C1 segment of cervical spinal cord (tissue), 14 donors: ENCODE data around the gene MRTFA.
A peak's percentile ranks its signal among the peaks of the same experiment; 100 is the strongest.
"Not testable (repeated sequence)": the region's sequence is repeated elsewhere in the genome, so short reads cannot be mapped to it uniquely, and the experiment has no call there.

ENCODE experiments used
- DNase-seq, 14 donors: peaks; one replicate each; lab custom pipeline; 2025; lab: John Stamatoyannopoulos, UW

MRTFA gene

GRCh38 chr22:40524392-40525249, 111.9 kb downstream of the MRTFA start:
- DNase-seq = no peak

GRCh38 chr22:40522141-40522540, 114.4 kb downstream of the MRTFA start:
- no peak for DNase-seq

GRCh38 chr22:40521046-40521445, 115.5 kb downstream of the MRTFA start:
- no peak for DNase-seq

GRCh38 chr22:40520562-40520961, 116.0 kb downstream of the MRTFA start:
- DNase-seq = no peak

GRCh38 chr22:40519948-40520331, 116.6 kb downstream of the MRTFA start:
- no peak for DNase-seq

- no peak for DNase-seq
These were observed 117.1 kb downstream of the MRTFA start for GRCh38 chr22:40519284-40519947.

GRCh38 chr22:40518840-40519239, 117.7 kb downstream of the MRTFA start:
- DNase-seq = no peak

GRCh38 chr22:40517631-40518030, 118.9 kb downstream of the MRTFA start:
- DNase-seq = no peak

- no peak for DNase-seq
These were observed 120.1 kb downstream of the MRTFA start for GRCh38 chr22:40516416-40516815.

- no peak for DNase-seq
These were observed 123.9 kb downstream of the MRTFA start for GRCh38 chr22:40512426-40513136.

- DNase-seq = peak in 1 of 14 donors; percentile 43
These were observed 124.9 kb downstream of the MRTFA start for GRCh38 chr22:40511604-40512003.

- DNase-seq = no peak
These were observed 125.7 kb downstream of the MRTFA start for GRCh38 chr22:40510631-40511364.

GRCh38 chr22:40509401-40510134, 127.0 kb downstream of the MRTFA start:
- DNase-seq = peak in 5 of 14 donors; percentile 1 to 14 (median 5)

- not testable (repeated sequence) for DNase-seq
These were observed 128.5 kb downstream of the MRTFA start for GRCh38 chr22:40508046-40508445.

GRCh38 chr22:40507491-40507890, 129.0 kb downstream of the MRTFA start:
- DNase-seq = no peak

- DNase-seq = no peak
These were observed 129.8 kb downstream of the MRTFA start for GRCh38 chr22:40506762-40507161.

- no peak for DNase-seq
These were observed 132.0 kb downstream of the MRTFA start for GRCh38 chr22:40504285-40505249.

- no peak for DNase-seq
These were observed 133.6 kb downstream of the MRTFA start for GRCh38 chr22:40502919-40503318.

- DNase-seq = not testable (repeated sequence)
These were observed 136.1 kb downstream of the MRTFA start for GRCh38 chr22:40500465-40500786.

- peak in 1 of 14 donors; percentile 4 for DNase-seq
These were observed 137.3 kb downstream of the MRTFA start for GRCh38 chr22:40499209-40499623.
